ENCODE measurements around the gene KIAA1549. TPM values are rescaled to one million over a fixed set of nuclear protein-coding genes. Genes with fewer than 3 reads are reported as not detected.

The KIAA1549 gene
- total and polyA plus RNA-seq, 9 of the 15 experiments (the other 6 are each of a cell fraction or from before 2014, with no cell fraction given) = 0.01 to 0.29 (median 0.07) TPM

- Histone ChIP-seq H3K79me2 (ENCODE audit: control insufficient read depth, insufficient read depth, low read length) (no peaks in the 10 kb centered on the region), H4K20me1 (replicated peaks; ENCODE audit: control insufficient read depth, insufficient read depth, low read length) (no peaks in the 10 kb centered on the region), H3K36me3 (ENCODE audit: control insufficient read depth, insufficient read depth, low read length) (no peaks in the 10 kb centered on the region), H3K27me3 (ENCODE audit: control insufficient read depth in 2 of 2, insufficient read depth in 2 of 2, low read length in 2 of 2) (peaks cover 52 to 71% of the 10 kb centered on the region in 2 experiments), H3K9ac (ENCODE audit: insufficient read depth in 1 of 2, low read depth in 2 of 2, low read length in 2 of 2) (no peak overlapping the region), H3K9me3 (replicated peaks; ENCODE audit: control insufficient read depth, insufficient read depth, low read depth, low read length) (no peaks in the 10 kb centered on the region), H2AFZ (ENCODE audit: low read depth, low read length) (no peak overlapping the region), H3K4me1 (replicated peaks in 1 of 2; ENCODE audit: control insufficient read depth in 2 of 2, insufficient read depth in 2 of 2, low read length in 2 of 2) (no peaks in the 10 kb centered on the region), H3K4me2 (ENCODE audit: insufficient read depth, low read length) (no peak overlapping the region), H3K4me3 (no peak overlapping the region), H3K9me1 (ENCODE audit: control insufficient read depth, insufficient read depth, low read length) (no peaks in the 10 kb centered on the region), H3K27ac (ENCODE audit: extremely low read depth, low read depth, low read length) (no peak overlapping the region)
- no peak; the same call in 2 of the 3 replicates for ATAC-seq
- no peak for TF ChIP-seq ZC3H4 (CRISPR knock-in tag; IDR thresholded peaks at IDR 0.05; ENCODE audit: borderline replicate concordance)
- TF ChIP-seq ZNF197 (CRISPR knock-in tag; IDR thresholded peaks at IDR 0.05; ENCODE audit: low read depth) = no peak
- TF ChIP-seq, protein P1, sequence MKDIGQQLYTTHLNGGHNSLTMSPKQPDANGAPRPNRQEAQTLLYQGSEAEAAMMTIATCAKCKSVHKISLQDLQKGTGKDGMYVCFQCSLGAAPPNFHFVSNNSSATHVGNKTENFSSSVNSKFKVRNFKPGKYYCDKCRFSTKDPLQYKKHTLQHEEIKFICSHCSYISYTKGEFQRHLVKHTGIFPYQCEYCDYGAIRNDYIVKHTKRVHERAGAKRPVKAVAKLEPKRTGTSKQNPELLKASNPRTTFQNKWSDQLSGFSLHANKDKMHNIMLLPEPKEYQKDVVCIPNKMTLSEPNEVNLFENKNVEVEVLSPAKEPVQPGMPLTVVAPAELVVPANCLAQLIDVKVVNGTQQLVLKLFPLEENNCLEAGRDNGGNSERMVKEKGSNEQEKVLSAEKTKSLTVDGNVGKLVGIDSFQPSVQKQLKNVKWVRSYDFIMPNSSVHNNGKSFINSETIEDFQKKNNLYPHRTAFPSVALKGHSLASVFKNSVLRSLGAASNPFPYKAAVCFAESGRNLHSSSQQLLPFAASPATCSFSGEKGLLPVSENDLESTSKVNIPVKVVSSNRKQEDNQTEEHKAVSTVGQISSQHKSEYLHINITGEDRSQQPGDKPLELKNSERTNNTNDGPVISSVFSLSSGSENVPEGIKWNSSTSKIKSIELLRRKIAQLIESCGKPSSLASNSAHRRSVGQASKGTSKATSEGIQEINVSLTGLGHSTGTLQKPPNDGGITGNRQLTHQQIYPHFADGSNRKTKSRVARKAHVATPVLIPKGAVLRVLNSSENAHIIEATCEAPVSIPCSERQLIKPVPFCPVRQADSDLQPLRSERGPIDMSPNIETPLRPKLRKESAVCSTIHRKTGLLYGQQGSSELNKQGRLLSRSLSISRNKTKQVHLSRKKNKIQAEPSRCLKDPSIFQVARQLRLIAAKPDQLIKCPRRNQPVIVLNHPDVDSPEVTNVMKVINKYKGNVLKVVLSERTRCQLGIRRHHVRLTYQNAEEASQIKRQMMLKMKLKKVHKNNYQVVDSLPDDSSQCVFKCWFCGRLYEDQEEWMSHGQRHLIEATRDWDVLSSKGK (CRISPR knock-in tag; IDR thresholded peaks at IDR 0.05) = no peak
- no peak for TF ChIP-seq SPI1 (IDR thresholded peaks at IDR 0.05; ENCODE audit: borderline replicate concordance, low read depth, low read length)
- no peak for TF ChIP-seq CBX8 (IDR thresholded peaks at IDR 0.05; ENCODE audit: borderline replicate concordance, extremely low read depth, low read depth, low read length, poor library complexity, severe bottlenecking)
- TF ChIP-seq ZNF24 (IDR thresholded peaks at IDR 0.05) = no peak
- TF ChIP-seq ZNF174 (CRISPR knock-in tag; IDR thresholded peaks at IDR 0.05) = no peak
- TF ChIP-seq PCBP2 (IDR thresholded peaks at IDR 0.05; ENCODE audit: low read depth, low read length, poor library complexity, severe bottlenecking) = no peak
- ChIA-PET POLR2A (interaction anchor here (1.1 to 1.7 kb wide), 2 partner anchors 10 to 33 kb away, joined by 3 to 4 read pairs; no protein-coding TSS in a partner anchor), CTCF (ENCODE audit: low intra/inter-chr PET ratio) (no interaction called here)
- WGBS (ENCODE audit: insufficient coverage, low coverage, missing lambda C conversion rate) = 1% methylated on average over 3 of the region's 3 CpGs
- in situ Hi-C loops (cut with MboI) (no loop called here), intact Hi-C loops (cut with micrococcal nuclease) (no loop called here)
- no peak for FAIRE-seq
- DNase-seq (ENCODE audit: extremely low read depth in 1 of 4, low spot score in 3 of 4) = no peak
- BruUV-seq (replicated peaks) = no TSS peak
These were observed 36.0 kb downstream of the KIAA1549 start for GRCh38 chr7:138945154-138945553.
